Ovary (tissue), 3 donors: ENCODE results near the gene ASPHD1.

ENCODE experiments used
- EP300 ChIP-seq: sonication (generic); formaldehyde crosslinking; IDR thresholded peaks from one replicate; pipeline ENCODE4 v1.6.1; 2017; ENCODE audit warnings: antibody characterized with exemption
- TF ChIP-seq, protein P1 (sequence below), 3 donors: fragments of 450-650 bp in 2 of 3; fragments of 200-600 bp in 1 of 3; IDR thresholded peaks; one replicate each; pipeline versions ENCODE4 v1.5.1 to v1.8.0; 2016 to 2022; ENCODE audit warnings: antibody characterized with exemption in 3 of 3, mild to moderate bottlenecking in 1 of 3
- donor health status: DM: no; HTN: no; CAD: no.

DNA sequence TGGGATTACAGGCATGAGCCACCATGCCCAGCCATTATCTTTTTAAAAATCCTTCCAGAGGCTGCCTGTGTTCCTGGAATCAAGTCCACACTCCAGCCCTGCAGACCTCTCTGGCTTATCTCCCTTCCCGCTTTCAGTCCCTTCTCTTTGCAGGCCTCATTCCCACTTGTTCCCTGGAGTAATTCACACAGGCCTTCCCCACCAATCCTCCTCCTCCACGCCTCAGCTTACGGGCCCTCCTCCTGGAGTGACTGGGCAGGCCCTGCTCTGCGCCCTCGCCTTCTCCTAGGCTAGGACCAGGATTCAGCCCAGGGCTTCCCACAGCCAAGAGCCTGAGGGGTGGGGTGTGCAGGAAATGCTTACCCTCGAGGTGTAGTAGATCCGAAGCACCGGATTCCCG is 40.1 kb upstream of the ASPHD1 start:
- TF ChIP-seq, protein P1, sequence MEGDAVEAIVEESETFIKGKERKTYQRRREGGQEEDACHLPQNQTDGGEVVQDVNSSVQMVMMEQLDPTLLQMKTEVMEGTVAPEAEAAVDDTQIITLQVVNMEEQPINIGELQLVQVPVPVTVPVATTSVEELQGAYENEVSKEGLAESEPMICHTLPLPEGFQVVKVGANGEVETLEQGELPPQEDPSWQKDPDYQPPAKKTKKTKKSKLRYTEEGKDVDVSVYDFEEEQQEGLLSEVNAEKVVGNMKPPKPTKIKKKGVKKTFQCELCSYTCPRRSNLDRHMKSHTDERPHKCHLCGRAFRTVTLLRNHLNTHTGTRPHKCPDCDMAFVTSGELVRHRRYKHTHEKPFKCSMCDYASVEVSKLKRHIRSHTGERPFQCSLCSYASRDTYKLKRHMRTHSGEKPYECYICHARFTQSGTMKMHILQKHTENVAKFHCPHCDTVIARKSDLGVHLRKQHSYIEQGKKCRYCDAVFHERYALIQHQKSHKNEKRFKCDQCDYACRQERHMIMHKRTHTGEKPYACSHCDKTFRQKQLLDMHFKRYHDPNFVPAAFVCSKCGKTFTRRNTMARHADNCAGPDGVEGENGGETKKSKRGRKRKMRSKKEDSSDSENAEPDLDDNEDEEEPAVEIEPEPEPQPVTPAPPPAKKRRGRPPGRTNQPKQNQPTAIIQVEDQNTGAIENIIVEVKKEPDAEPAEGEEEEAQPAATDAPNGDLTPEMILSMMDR (IDR thresholded peaks at IDR 0.05): no peak
- no peak for TF ChIP-seq EP300
